NCI-H2171 treated with DMSO at 0.1 percent for 48 hours (cell line): Measurements from ENCODE around the gene DCHS1.

Experiments
- DNase-seq: peaks from one replicate; lab custom pipeline; 2025; lab: John Stamatoyannopoulos, UW

The DCHS1 gene

DNA sequence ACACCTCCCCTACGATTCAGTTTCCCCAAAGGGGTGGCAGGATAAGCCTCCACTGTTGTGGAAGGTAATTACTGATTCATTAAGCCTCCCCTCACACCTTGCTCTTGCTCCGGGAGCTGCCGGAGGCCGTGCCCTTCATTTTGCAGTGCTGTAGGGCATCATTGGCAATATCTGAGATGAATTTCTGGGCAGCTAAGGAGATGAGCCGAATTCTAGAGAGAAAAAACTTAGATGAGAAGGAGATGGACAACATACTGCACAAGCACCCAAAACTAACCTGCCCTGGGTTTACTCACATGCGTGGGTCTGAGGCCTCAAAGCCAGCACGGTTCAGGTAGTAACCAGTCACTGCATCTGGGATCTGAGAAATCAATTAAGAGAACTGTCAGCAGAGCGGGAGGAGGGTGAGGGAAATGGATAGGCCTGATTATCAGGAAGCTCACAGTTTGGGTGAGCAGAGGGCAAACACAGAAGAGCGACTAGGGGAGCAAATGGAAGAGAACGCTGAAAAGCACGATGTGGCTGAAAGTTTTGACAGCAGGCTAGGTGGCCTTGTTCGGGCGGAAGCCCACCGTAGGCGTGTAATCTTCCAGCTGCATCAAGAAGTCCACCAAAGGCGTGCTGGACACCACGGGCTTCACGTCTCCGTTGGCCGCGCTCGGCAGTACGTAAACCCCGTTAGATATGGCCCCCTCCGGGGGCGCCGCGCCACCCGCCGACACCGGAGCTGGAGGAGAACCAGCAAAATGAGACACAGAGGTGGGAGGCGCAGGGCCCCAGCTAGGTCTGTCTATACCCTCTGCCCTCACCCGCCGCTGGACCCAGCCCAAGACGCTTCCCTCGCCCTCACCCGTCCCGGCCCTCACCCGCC, 44.3 kb downstream of the DCHS1 start:
- no peak for DNase-seq

DNA sequence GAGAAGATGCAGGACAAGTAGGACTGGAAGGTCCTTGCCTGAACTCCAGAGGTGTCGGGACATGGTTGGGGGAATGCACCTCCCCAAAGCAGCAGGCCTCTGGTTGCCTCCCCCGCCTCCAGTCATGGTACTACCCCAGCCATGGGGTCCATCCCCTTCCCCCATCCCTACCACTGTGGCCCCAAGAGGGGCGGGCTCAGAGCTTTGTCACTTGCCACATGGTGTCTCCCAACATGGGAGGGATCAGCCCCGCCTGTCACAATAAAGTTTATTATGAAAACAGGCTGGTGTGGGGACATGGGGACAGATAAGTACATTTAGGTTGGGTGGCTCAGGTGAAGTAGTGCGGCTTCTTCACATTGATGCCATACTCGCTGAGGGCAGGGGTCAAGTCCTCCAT, 45.0 kb downstream of the DCHS1 start:
- DNase-seq: no peak

DNA sequence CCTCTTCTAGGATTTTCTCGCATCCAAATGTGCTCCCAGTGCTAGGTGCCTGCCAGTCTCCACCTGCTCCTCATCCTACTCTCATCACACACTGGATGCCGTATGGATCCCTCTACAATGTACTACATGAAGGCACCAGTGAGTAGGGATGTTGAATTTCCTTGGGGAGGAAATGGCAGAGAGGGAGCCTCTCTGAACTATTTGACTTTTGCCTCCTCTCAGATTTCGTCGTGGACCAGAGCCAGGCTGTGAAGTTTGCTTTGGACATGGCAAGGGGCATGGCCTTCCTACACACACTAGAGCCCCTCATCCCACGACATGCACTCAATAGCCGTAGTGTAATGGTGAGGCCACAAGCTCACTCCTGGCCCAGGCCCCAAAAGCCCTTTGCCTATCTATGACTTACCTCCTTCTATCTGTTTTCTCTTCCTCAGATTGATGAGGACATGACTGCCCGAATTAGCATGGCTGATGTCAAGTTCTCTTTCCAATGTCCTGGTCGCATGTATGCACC, 46.0 kb downstream of the DCHS1 start:
- DNase-seq: no peak

DNA sequence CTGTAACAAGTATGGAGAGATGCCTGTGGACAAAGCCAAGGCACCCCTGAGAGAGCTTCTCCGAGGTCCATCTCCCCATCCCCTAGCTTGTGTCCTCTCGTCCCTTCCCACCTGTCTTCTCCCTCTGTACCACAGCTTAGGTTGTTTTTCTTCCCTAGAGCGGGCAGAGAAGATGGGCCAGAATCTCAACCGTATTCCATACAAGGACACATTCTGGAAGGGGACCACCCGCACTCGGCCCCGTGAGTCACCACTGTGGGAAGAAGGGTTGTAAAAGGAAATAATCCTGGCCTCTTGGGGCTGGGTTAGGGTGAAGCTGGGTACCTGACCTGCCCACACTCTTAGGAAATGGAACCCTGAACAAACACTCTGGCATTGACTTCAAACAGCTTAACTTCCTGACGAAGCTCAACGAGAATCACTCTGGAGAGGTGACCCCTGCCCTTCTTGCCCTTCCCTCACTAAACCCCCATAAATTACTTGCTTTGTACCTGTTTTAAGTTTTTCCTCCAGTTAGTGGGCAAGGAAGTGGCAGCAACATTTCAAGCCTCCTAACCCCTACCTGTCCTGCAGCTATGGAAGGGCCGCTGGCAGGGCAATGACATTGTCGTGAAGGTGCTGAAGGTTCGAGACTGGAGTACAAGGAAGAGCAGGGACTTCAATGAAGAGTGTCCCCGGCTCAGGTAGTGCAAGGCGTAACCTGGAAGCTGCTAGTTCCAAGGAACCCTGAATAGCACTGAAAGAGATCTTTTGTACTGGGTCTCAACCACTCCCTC, 46.7 kb downstream of the DCHS1 start:
- DNase-seq: no peak

DNA sequence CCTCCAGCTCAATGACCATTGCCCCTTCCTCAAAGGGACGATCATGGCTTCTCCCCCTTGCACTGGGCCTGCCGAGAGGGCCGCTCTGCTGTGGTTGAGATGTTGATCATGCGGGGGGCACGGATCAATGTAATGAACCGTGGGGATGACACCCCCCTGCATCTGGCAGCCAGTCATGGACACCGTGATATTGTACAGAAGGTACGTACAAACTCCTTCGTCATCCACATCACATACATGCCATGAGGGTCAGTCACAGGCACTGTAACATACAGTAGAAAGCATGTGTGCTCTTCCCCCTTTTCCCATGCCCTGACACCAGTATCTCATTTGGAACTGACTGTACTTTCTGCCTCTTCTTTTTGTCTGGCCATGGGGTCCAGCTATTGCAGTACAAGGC, 47.6 kb downstream of the DCHS1 start:
- no peak for DNase-seq

DNA sequence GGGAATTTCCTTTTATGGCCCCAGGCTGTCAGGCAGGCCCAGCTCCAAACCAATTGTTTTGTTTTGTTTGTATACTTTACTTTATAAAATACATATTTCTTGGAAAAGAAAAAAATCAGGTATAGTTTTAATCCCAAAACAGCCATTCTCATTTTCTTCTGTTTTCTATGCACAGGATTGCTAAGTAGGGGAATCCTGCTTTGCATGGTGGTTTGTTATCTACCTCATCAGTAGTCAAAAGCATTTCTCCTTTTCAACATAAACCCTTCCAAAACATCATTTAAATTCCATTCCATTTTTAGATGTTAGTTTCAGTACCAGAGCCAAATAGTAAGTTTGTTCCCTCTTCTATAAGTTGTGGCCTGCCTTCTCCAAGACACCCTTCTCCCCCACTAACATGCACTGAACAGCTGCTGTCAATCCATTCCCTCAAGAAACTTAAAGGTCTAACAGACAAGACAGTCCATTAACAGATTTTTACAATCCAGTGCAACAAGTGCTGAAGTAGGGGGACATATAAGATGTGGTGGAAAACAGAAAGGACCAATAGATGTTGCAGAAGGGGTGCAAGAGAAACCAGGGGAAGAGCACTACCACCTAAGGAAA, 48.3 kb downstream of the DCHS1 start:
- DNase-seq: no peak

DNA sequence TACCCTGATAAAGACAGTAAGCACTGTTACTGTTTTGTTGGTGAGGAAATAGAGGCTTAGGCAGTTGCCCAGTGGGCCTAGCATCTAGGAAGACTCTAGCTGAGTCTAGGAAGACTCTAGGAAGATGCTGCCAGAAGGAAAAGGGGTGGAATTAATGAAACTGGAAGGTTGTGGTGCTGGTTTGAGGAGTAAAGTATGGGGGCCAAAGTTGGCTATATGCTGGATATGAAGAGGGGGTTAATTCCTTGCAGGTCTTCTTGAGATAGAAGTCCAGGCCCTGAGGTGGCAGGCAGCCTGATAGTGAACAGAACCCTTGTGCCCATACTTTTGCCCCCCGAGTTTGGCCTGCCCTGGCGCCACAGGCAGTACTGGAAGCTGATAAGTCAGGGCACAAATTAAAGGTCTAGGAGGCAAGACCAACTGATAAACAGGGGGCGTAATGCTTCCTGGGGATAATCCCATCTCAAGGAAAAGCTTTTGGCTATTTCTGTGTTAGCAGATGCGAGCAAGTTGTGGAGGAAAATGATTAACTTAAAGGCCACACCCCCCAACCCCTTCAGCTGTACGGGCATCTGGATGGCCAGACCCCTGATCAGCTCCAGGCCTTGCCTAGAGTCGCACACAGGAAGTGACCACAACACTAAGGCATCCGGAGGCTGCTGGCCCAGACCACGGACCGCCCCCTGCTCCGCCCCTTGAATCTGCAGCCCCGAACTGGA, 49.0 kb downstream of the DCHS1 start:
- no peak for DNase-seq

DNA sequence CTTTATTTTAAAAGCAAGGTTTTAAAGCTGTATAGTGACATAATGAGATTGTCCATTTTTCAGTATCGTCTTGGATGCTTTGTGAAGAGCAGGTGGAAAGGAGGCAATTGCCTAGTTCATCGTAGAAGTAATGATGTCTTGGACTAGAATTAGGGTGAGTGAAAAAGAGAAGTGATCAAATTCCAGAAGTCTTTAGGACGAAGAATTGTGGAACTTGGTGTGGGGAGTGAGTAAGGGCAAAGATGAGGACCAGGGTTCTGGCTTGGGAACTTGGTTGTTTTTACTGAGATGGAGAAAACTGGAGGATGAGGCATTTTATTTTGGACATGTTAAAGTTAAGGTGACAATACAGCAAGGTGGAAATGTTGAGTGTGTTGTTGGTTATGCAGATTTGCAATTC, 50.8 kb downstream of the DCHS1 start:
- no peak for DNase-seq

DNA sequence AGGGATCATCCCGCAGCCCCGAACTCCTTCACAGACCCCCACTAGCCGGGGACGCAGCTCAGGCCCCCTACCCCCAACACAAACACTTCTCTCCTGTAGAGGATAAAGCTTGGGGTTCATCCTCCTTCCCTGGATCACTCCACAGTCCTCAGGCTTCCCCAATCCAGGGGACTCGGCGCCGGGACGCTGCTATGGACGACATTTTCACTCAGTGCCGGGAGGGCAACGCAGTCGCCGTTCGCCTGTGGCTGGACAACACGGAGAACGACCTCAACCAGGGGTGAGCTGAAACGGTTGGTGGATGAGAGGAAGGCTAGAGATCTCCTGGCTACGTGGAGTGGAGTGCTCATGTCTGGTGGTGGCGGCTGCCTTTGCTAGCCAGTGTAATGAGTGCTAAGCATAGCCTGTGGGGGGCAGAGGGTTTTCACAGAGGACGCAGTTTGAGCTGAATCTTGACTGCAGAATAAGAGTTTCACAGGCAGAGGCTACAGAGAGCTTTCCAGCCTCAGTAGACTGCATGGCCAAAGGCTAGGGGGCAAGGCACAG, 51.5 kb downstream of the DCHS1 start:
- no peak for DNase-seq

DNA sequence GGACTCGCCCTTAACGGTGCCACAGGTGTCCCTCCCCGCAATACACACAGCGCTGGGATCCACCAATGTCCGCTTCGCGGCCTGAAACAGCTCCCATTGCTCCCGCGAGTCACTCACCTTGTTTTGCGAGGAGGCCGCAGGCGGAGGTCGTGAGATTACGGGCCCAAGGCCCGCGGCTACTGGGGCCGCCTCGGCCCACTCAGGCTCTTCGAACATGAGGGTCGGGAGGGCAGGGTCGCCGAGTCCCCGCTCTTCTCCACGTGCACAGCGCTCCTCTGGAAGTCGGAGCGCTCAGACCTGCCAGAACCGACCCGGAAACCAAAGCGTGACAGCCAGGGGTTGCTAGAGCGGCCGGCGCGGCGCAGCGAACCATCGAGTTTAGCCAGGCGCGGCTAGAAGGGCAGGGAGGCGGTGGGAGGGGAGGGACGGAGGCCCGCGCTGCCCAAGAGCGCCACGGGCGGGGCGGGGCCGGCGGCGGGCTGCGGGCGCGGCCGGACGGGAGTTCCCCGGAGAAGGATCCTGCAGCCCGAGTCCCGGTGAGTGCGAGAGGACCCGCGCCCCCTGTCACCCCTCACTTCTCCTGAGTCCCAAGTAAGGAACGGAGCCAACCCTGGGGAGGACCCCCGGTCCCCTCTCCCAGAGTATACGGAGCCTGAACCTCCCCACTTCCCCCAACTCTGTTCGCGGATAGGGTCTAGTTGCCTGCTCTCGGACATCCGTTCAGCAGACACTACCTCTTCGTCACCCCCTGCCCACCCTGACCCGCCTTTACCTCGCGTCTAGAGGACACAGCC, 52.1 kb downstream of the DCHS1 start, which contains the start of the genes ILK and RRP8:
Gene ILK (plus strand): TSS at position 488 of the 794 bp plus-strand sequence. CDS start 498 bp downstream, outside the sequence.
Gene RRP8 (minus strand): TSS at position 330 of the 794 bp plus-strand sequence. CDS start 114 bp downstream, at position 216.
- DNase-seq: peak; percentile 64

DNA sequence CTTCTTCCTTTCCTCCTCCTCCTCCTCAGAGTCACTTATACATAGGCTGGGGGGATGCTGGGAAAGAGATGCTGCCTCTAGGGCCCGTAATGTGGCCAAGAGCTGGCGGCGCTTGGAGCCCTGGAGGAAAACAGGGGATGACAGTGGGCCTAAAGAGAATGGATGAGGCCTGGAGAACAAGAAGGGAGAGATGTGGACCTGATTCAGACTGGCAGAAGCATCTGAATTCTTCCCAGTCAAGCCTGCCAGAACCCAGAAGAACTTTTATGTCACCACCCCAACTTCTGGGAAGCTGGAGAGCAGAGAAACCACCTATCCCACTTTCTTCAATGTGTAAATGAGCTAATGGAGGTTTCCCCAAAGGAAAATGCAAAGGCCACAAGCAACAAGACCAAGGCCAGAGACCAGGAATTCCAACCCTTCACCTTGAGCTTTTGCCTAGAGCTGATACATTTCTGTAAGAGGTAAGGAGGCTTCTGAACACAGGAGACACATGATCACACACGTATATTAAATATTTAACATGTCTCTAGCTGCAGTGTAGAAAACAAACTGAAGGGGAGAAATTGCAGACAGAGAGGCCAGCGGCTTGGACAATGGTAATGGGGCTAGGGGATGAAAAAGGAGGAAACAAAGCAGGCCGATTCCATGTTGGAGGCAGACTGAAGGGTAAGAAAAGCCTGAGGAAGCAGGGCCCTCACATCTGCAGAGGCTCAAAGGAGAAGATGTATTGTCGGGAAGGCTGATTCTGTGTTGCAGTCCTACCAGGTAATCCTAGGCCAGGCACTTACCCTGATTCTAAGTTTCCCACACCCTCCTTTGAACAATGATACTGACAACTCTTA, 53.3 kb downstream of the DCHS1 start:
- DNase-seq: no peak

DNA sequence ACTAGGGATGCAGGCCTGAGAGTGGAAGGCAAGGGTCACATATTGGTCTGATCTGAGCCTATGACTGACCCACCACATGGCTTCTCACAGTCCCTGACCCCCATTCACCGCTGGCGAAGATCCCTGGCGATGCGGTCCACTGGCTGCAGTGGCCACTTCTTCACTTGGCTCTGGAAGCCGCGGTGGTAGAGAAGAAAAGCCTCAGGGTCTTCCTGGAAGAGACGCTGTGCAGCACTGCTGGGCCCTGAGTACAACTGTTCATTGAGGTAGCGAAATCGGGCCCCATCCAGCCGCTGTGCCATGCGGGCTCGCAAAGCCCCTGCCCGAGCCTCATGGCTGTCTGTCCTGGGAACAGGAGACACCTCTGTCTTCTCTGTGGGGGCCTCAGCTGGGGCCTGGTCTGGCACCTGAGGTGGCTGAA, 54.6 kb downstream of the DCHS1 start:
- no peak for DNase-seq

DNA sequence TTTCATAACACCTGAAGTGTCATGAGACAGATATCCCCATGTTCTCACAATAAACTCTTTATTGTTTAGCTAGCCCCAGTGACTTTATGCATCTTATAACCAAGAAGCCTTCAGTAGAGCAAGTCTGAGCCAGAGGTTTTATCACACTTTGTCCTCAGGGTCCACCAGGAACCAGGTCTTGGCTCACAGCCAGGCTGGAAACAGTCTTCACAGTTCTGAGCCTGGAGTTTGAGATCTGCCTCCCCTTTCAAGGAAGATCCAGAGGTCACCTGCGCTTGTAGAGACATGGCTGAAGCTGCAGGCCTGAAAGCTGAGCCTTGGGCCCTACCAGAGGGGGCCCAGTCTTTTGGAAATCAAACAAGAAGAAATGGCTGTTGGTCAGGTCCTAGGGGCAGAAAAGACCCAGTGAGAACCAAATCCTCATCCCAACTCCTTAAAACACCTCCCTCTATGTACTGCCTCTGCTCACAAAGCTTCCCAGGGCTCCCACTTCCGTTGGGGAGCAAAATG, 55.7 kb downstream of the DCHS1 start:
- no peak for DNase-seq

DNA sequence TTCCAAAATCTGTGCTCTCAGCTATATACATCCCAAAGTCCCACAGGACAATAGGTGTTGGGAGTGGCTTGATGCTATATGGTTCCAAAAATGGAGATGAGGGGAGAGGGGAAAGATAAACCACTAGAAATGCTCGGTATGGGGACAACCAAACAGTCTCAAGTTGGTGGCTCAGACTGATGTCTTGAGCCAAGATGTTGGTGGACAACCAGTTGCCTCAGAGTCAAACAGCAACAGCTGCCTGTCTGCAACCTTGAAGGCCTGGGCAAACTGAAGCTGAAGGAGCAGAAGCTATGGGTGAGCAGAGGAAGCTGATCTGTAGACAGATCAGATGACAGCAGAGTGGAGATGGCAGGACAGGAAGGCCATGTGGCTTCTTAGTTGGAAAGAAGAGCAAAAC, 56.2 kb downstream of the DCHS1 start:
- DNase-seq: no peak

DNA sequence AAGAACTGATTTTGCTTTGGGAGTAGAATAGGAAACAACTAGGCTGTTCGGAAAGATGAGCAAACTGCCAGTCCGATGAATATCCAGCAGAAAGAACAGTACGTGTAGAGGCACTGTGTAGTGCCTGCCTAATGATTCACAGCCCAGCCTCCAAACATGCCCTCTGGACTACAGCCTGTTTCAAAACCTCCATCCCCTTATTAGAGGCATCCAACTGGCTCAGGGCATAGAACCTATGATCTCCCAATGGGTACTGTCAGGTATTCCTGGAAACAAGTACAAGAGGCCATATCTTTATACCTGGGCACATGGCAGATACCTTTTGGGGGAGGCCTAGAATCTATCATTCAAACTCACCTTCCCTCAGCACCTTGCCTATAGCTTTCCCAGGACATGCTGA, 57.1 kb downstream of the DCHS1 start:
- DNase-seq: no peak

DNA sequence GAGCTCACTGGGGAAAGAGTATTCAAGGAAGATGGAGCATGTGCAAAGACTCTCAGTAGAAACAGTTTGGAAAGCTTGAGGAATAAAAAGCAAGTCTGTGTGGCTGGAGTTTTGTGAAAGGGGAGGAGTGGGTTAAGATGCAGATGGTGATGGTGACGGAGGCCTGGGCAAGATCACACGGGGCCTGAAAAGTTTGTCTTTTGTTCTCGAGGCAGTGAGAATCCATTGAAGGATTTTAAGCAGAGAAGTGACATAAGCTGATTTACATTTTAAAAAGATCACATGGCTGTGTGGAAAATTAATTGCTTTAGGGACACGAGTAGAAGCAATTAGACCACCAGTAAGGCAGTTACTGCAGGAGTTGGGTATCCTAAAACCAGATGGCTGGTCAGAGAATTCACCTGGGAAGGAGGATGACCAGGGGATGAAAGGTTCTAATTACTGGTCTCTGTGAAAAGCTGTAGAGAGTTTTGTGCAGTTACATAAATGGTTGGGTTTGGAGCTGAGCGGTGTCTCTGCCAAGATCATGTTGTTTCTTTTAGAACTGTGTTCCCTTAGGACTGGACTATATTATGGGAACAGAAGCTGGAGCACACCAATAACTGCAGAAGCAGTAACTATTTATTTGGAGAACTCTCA, 59.3 kb downstream of the DCHS1 start:
- no peak for DNase-seq

DNA sequence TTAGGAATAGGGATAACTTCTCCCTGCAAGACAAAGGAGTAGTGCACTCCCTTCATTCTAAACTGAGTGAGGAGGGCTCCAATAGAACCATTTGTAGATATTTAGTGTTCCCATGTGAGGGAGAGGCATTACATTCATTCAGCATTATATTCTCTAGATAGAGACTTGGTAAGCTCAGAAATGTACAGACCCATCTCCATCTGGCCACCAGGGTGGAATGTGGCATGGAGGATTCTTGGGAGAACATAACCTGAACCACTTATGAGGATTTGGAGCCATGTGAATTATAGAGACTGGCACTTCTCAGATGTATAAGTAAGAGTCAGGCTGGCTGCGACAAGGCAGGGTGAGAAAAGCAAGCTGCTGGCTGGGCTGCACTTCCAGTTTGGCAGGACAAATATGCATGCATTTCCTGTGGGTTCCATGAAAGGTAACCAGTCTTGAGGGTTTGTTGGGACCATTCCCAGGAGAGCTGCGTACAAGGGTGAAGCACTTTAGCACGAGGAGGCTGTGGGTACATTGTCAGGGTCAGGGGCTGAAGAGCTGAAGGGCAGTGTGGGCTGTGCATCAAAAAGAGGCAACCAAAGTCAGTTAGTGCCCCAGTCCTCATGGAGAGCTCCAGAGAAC, 61.4 kb downstream of the DCHS1 start:
- DNase-seq: no peak

DNA sequence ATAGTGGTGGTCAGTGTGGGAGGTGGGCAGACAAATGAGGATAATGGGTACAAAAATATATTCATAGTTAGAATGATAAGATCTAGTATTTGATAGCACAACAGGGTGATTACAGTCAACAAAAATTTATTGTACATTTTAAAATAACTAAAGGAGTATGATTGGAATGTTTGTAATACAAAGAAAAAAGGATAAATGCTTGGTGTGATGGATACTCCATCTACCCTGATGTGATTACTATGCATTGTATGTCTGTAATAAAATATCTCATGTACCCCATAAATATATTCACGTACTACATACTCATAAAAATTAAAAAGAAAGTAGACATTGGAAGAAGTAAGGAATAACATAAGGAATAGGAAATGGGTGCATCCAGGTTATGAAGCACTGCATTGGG, 67.6 kb downstream of the DCHS1 start:
- DNase-seq: no peak
